ENCODE measurements around the gene KCNMA1. TPM values are rescaled to one million over a fixed set of nuclear protein-coding genes. Genes with fewer than 3 reads are reported as not detected.

Gene KCNMA1
- total RNA-seq, 1 experiment from 2014 or later: 143 TPM

DNA sequence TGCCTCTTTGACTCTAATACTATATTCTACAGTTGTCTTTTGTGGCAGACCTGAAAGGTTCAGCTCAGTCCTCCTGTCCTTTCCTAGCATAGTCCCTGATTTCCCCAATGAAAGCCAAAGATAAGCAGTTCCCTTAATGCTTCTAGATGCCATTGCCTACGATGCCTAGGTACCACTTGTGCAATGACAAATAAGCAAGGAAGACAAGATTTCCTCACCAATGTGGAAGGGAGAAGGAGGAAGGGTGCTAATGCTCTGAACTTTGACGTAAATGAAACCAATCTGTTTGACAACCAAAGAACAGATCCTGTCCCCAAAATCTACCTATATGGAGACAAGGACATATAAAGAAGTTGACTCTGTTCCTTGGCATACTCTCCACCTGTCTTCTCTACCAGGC lies 393.3 kb downstream of the KCNMA1 start:
- no peaks in the 10 kb centered on the region for H4K20me1 ChIP-seq (ENCODE audit: low read length)
- H3K4me3 ChIP-seq (ENCODE audit: low read length): no peak overlapping the region
- no peaks in the 10 kb centered on the region for H3F3A ChIP-seq (ENCODE audit: low read length, unreplicated experiment)
- H3K4me1 ChIP-seq (ENCODE audit: insufficient read depth, low read length): peaks cover 30% of the 10 kb centered on the region
- H3K9ac ChIP-seq (ENCODE audit: low read length): no peak overlapping the region
- no peaks in the 10 kb centered on the region for H3K9me2 ChIP-seq (replicated peaks; ENCODE audit: low read length)
- POLR2A ChIA-PET (ENCODE audit: unreplicated experiment): no interaction called here
- H3K79me2 ChIP-seq (ENCODE audit: low read length): no peaks in the 10 kb centered on the region
- H3K9me3 ChIP-seq (ENCODE audit: low read length): no peaks in the 10 kb centered on the region
- no peak for DNase-seq
- no peak for ATAC-seq
- CTCF ChIA-PET: no interaction called here
- intact Hi-C loops (cut with micrococcal nuclease): no loop called here
- H3K36me3 ChIP-seq (ENCODE audit: low read depth, low read length): no peaks in the 10 kb centered on the region; the same call in 1 of the 2 replicates
- H3K27me3 ChIP-seq (ENCODE audit: low read length): no peaks in the 10 kb centered on the region
- no TSS peak for BruUV-seq (replicated peaks)
- H2AFZ ChIP-seq (ENCODE audit: low read length): no peak overlapping the region
- TF ChIP-seq EZH2 (IDR thresholded peaks at IDR 0.05; ENCODE audit: low read length, unreplicated experiment) (no peak), EZH2phosphoT487 (IDR thresholded peaks at IDR 0.05; ENCODE audit: borderline replicate concordance, low read length) (no peak)
- TF ChIP-seq, protein P1, sequence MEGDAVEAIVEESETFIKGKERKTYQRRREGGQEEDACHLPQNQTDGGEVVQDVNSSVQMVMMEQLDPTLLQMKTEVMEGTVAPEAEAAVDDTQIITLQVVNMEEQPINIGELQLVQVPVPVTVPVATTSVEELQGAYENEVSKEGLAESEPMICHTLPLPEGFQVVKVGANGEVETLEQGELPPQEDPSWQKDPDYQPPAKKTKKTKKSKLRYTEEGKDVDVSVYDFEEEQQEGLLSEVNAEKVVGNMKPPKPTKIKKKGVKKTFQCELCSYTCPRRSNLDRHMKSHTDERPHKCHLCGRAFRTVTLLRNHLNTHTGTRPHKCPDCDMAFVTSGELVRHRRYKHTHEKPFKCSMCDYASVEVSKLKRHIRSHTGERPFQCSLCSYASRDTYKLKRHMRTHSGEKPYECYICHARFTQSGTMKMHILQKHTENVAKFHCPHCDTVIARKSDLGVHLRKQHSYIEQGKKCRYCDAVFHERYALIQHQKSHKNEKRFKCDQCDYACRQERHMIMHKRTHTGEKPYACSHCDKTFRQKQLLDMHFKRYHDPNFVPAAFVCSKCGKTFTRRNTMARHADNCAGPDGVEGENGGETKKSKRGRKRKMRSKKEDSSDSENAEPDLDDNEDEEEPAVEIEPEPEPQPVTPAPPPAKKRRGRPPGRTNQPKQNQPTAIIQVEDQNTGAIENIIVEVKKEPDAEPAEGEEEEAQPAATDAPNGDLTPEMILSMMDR (conservative IDR thresholded peaks at IDR 0.05; ENCODE audit: low read depth, low read length): no peak
- H3K27ac ChIP-seq (ENCODE audit: low read length): no peak overlapping the region
- H3K4me2 ChIP-seq (ENCODE audit: low read length): no peak overlapping the region

DNA sequence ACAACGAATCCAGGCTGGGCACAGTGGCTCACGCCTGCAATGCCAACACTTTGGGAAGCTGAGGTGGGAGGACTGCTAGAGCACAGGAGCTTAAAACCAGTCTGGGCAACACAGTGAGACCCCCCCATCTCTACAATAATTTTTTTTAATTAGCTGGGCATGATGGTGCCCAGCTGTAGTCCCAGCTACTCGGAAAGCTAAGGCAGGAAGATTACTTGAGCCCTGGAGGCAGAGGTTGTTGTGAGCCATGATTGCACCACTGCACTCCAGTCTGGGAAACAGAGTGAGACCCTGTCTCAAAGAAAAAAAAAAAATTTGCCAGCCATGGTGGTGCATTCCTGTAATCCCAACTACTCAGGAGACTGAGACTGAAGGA lies 396.3 kb downstream of the KCNMA1 start:
- H3K9me3 ChIP-seq (ENCODE audit: low read length): no peaks in the 10 kb centered on the region
- no peak for ATAC-seq
- H3K4me1 ChIP-seq (ENCODE audit: insufficient read depth, low read length): peaks cover 49% of the 10 kb centered on the region
- H4K20me1 ChIP-seq (ENCODE audit: low read length): no peaks in the 10 kb centered on the region
- H3K9me2 ChIP-seq (replicated peaks; ENCODE audit: low read length): no peaks in the 10 kb centered on the region
- intact Hi-C loops (cut with micrococcal nuclease): loop anchor here (2.0 kb wide), 2 partner anchors 21 to 115 kb away; no protein-coding TSS in a partner anchor
- no peaks in the 10 kb centered on the region for H3K36me3 ChIP-seq (ENCODE audit: low read depth, low read length)
- H3K9ac ChIP-seq (ENCODE audit: low read length): no peak overlapping the region
- no peak overlapping the region for H3K27ac ChIP-seq (ENCODE audit: low read length)
- no TSS peak for BruUV-seq (replicated peaks)
- no peaks in the 10 kb centered on the region for H3K79me2 ChIP-seq (ENCODE audit: low read length)
- no peaks in the 10 kb centered on the region for H3K27me3 ChIP-seq (ENCODE audit: low read length)
- no peak overlapping the region for H3K4me3 ChIP-seq (ENCODE audit: low read length)
- no peak overlapping the region for H3K4me2 ChIP-seq (ENCODE audit: low read length)
- ChIA-PET CTCF (interaction anchor here (0.6 to 1.8 kb wide), 2 partner anchors 11 to 67 kb away, joined by 3 to 6 read pairs; no protein-coding TSS in a partner anchor), POLR2A (ENCODE audit: unreplicated experiment) (interaction anchor here (0.6 to 1.1 kb wide), 2 partner anchors 11 to 80 kb away, joined by 5 read pairs; no protein-coding TSS in a partner anchor)
- no peak overlapping the region for H2AFZ ChIP-seq (ENCODE audit: low read length)
- TF ChIP-seq EZH2phosphoT487 (IDR thresholded peaks at IDR 0.05; ENCODE audit: borderline replicate concordance, low read length) (no peak), EZH2 (IDR thresholded peaks at IDR 0.05; ENCODE audit: low read length, unreplicated experiment) (no peak)
- TF ChIP-seq, protein P1 (conservative IDR thresholded peaks at IDR 0.05; ENCODE audit: low read depth, low read length): no peak
- DNase-seq: no peak
- H3F3A ChIP-seq (ENCODE audit: low read length, unreplicated experiment): no peaks in the 10 kb centered on the region

DNA sequence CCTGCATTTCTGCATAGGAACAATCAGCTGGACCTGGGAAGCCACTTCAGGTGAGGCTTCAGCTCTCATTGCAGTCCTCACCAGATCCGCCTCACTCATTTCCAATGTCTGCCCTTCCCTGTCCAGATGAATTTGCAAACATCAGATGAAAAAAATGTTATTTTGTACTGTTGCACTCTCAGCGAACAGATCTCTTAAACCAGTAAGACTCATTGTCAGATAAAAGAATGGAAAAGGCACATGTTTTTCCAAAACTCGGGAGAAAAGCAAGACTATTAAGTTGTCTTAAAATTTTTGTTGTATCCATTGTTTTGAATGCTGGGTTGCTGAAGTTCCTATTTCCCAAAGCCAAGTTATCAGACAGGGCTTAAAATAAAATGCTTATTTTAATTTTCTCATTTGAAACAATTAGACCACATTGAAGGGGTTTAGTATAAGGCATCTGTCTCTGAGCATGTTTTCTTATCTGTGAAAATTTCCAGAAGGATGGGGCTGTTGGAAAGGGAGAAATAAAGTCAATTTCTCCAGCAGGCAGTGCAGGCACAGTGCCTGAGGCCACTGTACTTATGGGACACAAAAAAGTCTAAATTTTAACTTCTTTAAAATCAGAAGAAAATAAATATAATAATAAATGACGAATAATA lies 396.8 kb downstream of the KCNMA1 start:
- CTCF ChIA-PET: interaction anchor here (0.5 to 1.9 kb wide), 9 partner anchors 10 to 401 kb away, joined by 3 to 12 read pairs (median 6); no protein-coding TSS in a partner anchor
- no peaks in the 10 kb centered on the region for H3K79me2 ChIP-seq (ENCODE audit: low read length)
- no peak overlapping the region for H2AFZ ChIP-seq (ENCODE audit: low read length)
- H4K20me1 ChIP-seq (ENCODE audit: low read length): no peaks in the 10 kb centered on the region
- no peaks in the 10 kb centered on the region for H3F3A ChIP-seq (ENCODE audit: low read length, unreplicated experiment)
- intact Hi-C loops (cut with micrococcal nuclease): loop anchor here (1.0 to 2.0 kb wide), 6 partner anchors 11 to 116 kb away; no protein-coding TSS in a partner anchor
- H3K36me3 ChIP-seq (ENCODE audit: low read depth, low read length): no peaks in the 10 kb centered on the region
- no peaks in the 10 kb centered on the region for H3K9me3 ChIP-seq (ENCODE audit: low read length)
- peak overlapping the region; percentile 58 for H3K27ac ChIP-seq (ENCODE audit: low read length)
- peak overlapping the region; percentile 28 for H3K9ac ChIP-seq (ENCODE audit: low read length)
- no TSS peak for BruUV-seq (replicated peaks)
- H3K27me3 ChIP-seq (ENCODE audit: low read length): no peaks in the 10 kb centered on the region
- H3K4me2 ChIP-seq (ENCODE audit: low read length): peak overlapping the region; percentile 9
- TF ChIP-seq EZH2 (IDR thresholded peaks at IDR 0.05; ENCODE audit: low read length, unreplicated experiment) (no peak), EZH2phosphoT487 (IDR thresholded peaks at IDR 0.05; ENCODE audit: borderline replicate concordance, low read length) (no peak)
- TF ChIP-seq, protein P1 (conservative IDR thresholded peaks at IDR 0.05; ENCODE audit: low read depth, low read length): no peak
- no peaks in the 10 kb centered on the region for H3K9me2 ChIP-seq (replicated peaks; ENCODE audit: low read length)
- H3K4me1 ChIP-seq (ENCODE audit: insufficient read depth, low read length): peaks cover 52% of the 10 kb centered on the region
- H3K4me3 ChIP-seq (ENCODE audit: low read length): no peak overlapping the region
- peak; percentile 3; the same call in 1 of the 2 replicates for ATAC-seq
- POLR2A ChIA-PET (ENCODE audit: unreplicated experiment): interaction anchor here (1.1 kb wide), 1 partner anchor 10 kb away, joined by 5 read pairs; no protein-coding TSS in a partner anchor
- DNase-seq: no peak

Measured in PC-3 (cell line).